ENCODE measurements around the gene MS4A13. TPM values are rescaled to one million over a fixed set of nuclear protein-coding genes. Genes with fewer than 3 reads are reported as not detected.

Gene MS4A13, protein sequence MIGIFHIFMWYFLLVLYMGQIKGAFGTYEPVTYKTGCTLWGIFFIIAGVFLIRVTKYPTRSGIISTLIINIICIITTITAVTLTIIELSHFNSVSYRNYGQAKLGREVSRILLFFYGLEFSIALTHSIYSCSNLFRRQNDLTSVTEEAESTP
- not detected for total RNA-seq
- total RNA-seq (2013) = not detected
- total RNA-seq = 0 to 0.12 (median 0) reads per million in 29 experiments

DNA sequence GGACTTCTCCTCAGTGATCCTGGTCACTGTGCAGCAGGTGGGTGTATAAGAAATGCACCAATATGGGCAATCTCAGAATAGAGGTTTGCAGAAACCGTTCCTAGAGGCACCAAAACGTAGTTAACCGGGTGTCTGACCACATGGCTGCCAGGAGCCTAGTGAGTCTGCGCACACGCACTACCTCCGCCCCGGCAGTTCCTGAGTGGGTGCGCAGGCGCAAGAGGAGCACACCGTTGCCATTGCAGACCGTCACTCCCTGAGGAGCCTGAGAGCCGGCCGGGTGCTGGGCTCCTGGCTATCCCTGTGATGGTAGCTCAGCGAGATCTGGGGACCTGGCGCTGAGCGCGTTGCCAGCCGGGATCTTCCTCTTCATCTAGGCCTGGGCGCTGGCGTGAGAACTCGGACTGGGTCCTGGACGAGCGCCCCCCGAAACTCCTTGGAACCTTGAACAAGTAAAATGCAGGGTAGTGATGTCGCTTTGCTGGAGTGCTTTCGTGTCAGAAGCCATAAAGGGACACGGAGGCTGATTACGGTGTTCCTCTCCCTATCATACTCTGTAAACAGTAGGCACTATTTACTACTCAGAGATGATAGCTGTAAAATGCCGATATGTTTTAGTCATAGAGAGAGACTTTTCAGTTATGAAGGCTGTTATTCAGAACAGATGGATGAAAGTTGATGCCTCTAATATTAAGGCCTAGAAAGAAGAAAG lies at the start of gene MS4A13:
Gene MS4A13 (plus strand): TSS at position 249 of the 712 bp plus-strand sequence. CDS start 2,692 bp downstream, outside the sequence.
- no peak for DNase-seq
- H3K27me3 ChIP-seq (replicated peaks in 1 of 2; ENCODE audit: control insufficient read depth in 2 of 2, extremely low read depth in 1 of 2, insufficient read depth in 2 of 2, low read length in 1 of 2) = peaks cover 0 to 9% of the 10 kb centered on the region in 2 experiments
- no peak within 1 kb of the TSS for H3K4me3 ChIP-seq (ENCODE audit: control insufficient read depth in 1 of 2, extremely low read depth in 1 of 2, low read length in 1 of 2)
- no peak for ATAC-seq (replicated peaks in 1 of 4)
- no peak within 1 kb of the TSS for H3K27ac ChIP-seq (ENCODE audit: low read length)
- Mint-ChIP-seq H3K27me3 (peaks cover 18 to 24% of the 10 kb centered on the region in 2 donors), H3K4me3 (no peak within 1 kb of the TSS), H3K36me3 (no peaks in the 10 kb centered on the region), H3K9me3 (peaks cover 0 to 5% (median 5%) of the 10 kb centered on the region in 3 donors), H3K27ac (peak within 1 kb of the TSS in 1 of 2 donors; percentile 40), H3K4me1 (no peaks in the 10 kb centered on the region)
- WGBS (ENCODE audit: insufficient coverage) = 95% methylated on average over 18 of the region's 29 CpGs
- ChIA-PET CTCF (no interaction called here), POLR2A (no interaction called here)
- no peaks in the 10 kb centered on the region for H3K4me1 ChIP-seq (ENCODE audit: control insufficient read depth in 1 of 2, extremely low read depth in 1 of 2, insufficient read depth in 2 of 2, low read length in 2 of 2)
- H3K9me3 ChIP-seq = no peaks in the 10 kb centered on the region
- no peaks in the 10 kb centered on the region for H3K36me3 ChIP-seq (ENCODE audit: control insufficient read depth in 2 of 2, extremely low read depth in 1 of 2, insufficient read depth in 1 of 2, low read length in 1 of 2)

DNA sequence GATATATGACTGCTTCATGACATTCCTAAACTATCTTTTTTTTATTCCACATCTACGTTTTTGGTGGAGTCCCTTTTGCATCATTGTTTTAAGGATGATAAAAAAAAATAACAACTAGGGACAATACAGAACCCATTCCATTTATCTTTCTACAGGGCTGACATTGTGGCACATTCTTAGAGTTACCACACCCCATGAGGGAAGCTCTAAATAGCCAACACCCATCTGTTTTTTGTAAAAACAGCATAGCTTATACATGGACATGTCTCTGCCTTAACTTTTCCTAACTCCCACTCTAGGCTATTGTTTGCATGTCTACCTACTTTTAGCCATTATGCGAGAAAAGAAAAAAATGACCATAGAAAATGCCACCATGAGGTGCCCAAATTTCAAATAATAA lies 46.4 kb upstream of the MS4A13 start:
- H3K4me1 ChIP-seq (ENCODE audit: control insufficient read depth in 1 of 2, extremely low read depth in 1 of 2, insufficient read depth in 2 of 2, low read length in 2 of 2) = no peaks in the 10 kb centered on the region
- H3K36me3 ChIP-seq (ENCODE audit: control insufficient read depth in 2 of 2, extremely low read depth in 1 of 2, insufficient read depth in 1 of 2, low read length in 1 of 2) = no peaks in the 10 kb centered on the region
- no peak overlapping the region for H3K4me3 Mint-ChIP-seq
- CTCF ChIA-PET = no interaction called here
- DNase-seq (no peak), ATAC-seq (replicated peaks in 1 of 4) (no peak)
- POLR2A ChIA-PET = no interaction called here
- no peak overlapping the region for H3K27ac Mint-ChIP-seq
- no peak overlapping the region for H3K27ac ChIP-seq (ENCODE audit: low read length)
- H3K27me3 Mint-ChIP-seq = peaks cover 10 to 16% of the 10 kb centered on the region in 2 donors
- no peaks in the 10 kb centered on the region for H3K27me3 ChIP-seq (replicated peaks in 1 of 2; ENCODE audit: control insufficient read depth in 2 of 2, extremely low read depth in 1 of 2, insufficient read depth in 2 of 2, low read length in 1 of 2)
- H3K4me1 Mint-ChIP-seq = no peaks in the 10 kb centered on the region
- H3K9me3 Mint-ChIP-seq = no peaks in the 10 kb centered on the region
- no peak overlapping the region for H3K4me3 ChIP-seq (ENCODE audit: control insufficient read depth in 1 of 2, extremely low read depth in 1 of 2, low read length in 1 of 2)
- H3K36me3 Mint-ChIP-seq = no peaks in the 10 kb centered on the region
- no peaks in the 10 kb centered on the region for H3K9me3 ChIP-seq
- WGBS (ENCODE audit: insufficient coverage) = no CpG with 5 or more reads among the region's 2 CpGs

DNA sequence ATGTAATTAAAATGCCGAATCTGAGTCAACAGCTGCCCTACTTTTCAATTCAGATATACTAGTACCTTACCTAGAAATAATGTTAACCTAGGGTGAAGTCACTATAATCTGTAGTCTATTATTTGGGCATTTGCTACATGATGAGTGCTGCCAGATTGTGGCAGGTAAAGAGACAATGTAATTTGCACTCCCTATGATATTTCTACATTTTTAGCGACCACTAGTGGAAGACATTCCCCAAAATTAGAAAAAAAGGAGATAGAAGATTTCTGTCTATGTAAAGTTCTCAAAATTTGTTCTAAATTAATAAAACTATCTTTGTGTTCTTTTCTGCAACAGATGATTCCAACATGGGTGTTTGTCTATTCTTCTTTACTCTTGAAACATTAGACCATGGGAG lies 45.5 kb upstream of the MS4A13 start:
- H3K27ac ChIP-seq (ENCODE audit: low read length) = no peak overlapping the region

DNA sequence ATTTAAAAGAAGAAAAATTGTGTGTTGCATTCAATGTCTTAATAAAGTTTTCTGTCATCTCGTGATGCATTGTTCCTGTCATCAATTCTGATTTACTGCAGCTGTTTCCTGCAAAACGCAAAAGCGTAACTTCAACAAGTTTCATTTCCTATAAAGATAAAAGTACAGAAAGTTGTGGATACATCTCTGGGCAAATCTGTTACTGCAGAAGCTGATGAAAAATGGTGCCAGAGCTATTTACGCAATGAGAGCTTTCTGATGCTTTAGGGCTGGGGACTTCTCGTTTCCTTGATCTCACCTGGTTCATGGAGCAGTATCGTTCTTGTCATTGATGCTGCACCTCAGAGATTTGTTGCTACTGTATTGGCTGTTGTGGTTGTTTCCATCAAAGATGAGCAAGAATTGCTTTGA lies 38.2 kb upstream of the MS4A13 start:
- H3K36me3 ChIP-seq (ENCODE audit: control insufficient read depth in 2 of 2, extremely low read depth in 1 of 2, insufficient read depth in 1 of 2, low read length in 1 of 2) = no peaks in the 10 kb centered on the region
- H3K27me3 Mint-ChIP-seq = peaks cover 4 to 8% of the 10 kb centered on the region in 2 donors
- no peak overlapping the region for H3K27ac Mint-ChIP-seq
- ATAC-seq (replicated peaks in 1 of 4) (no peak), DNase-seq (no peak)
- no peaks in the 10 kb centered on the region for H3K9me3 ChIP-seq
- ChIA-PET POLR2A (no interaction called here), CTCF (interaction anchor here in 1 of 2 donors (0.6 to 0.7 kb wide), 2 partner anchors 9 to 107 kb away, joined by 3 to 9 read pairs; no protein-coding TSS in a partner anchor)
- H3K27ac ChIP-seq (ENCODE audit: low read length) = no peak overlapping the region
- no peaks in the 10 kb centered on the region for H3K4me1 ChIP-seq (ENCODE audit: control insufficient read depth in 1 of 2, extremely low read depth in 1 of 2, insufficient read depth in 2 of 2, low read length in 2 of 2)
- no peaks in the 10 kb centered on the region for H3K27me3 ChIP-seq (replicated peaks in 1 of 2; ENCODE audit: control insufficient read depth in 2 of 2, extremely low read depth in 1 of 2, insufficient read depth in 2 of 2, low read length in 1 of 2)
- no peaks in the 10 kb centered on the region for H3K36me3 Mint-ChIP-seq
- 20% methylated on average over 1 of the region's 6 CpGs for WGBS (ENCODE audit: insufficient coverage)
- H3K4me3 ChIP-seq (ENCODE audit: control insufficient read depth in 1 of 2, extremely low read depth in 1 of 2, low read length in 1 of 2) = no peak overlapping the region
- H3K4me3 Mint-ChIP-seq = no peak overlapping the region
- H3K9me3 Mint-ChIP-seq = peaks cover 0 to 3% (median 0%) of the 10 kb centered on the region in 3 donors
- peaks cover 0 to 3% (median 0%) of the 10 kb centered on the region in 3 donors for H3K4me1 Mint-ChIP-seq

More for the DNA sequence above, 45.5 kb upstream of the MS4A13 start:
- CTCF ChIA-PET = no interaction called here
- Histone ChIP-seq H3K27me3 (replicated peaks in 1 of 2; ENCODE audit: control insufficient read depth in 2 of 2, extremely low read depth in 1 of 2, insufficient read depth in 2 of 2, low read length in 1 of 2) (no peaks in the 10 kb centered on the region), H3K4me3 (ENCODE audit: control insufficient read depth in 1 of 2, extremely low read depth in 1 of 2, low read length in 1 of 2) (no peak overlapping the region), H3K9me3 (no peaks in the 10 kb centered on the region), H3K36me3 (ENCODE audit: control insufficient read depth in 2 of 2, extremely low read depth in 1 of 2, insufficient read depth in 1 of 2, low read length in 1 of 2) (no peaks in the 10 kb centered on the region), H3K4me1 (ENCODE audit: control insufficient read depth in 1 of 2, extremely low read depth in 1 of 2, insufficient read depth in 2 of 2, low read length in 2 of 2) (no peaks in the 10 kb centered on the region)
- H3K4me3 Mint-ChIP-seq = no peak overlapping the region
- POLR2A ChIA-PET = no interaction called here
- peaks cover 10 to 16% of the 10 kb centered on the region in 2 donors for H3K27me3 Mint-ChIP-seq
- no peaks in the 10 kb centered on the region for H3K4me1 Mint-ChIP-seq
- no CpG with 5 or more reads among the region's 2 CpGs for WGBS (ENCODE audit: insufficient coverage)
- no peak for ATAC-seq (replicated peaks in 1 of 4)
- DNase-seq = no peak
- no peaks in the 10 kb centered on the region for H3K36me3 Mint-ChIP-seq
- H3K27ac Mint-ChIP-seq = no peak overlapping the region
- no peaks in the 10 kb centered on the region for H3K9me3 Mint-ChIP-seq

DNA sequence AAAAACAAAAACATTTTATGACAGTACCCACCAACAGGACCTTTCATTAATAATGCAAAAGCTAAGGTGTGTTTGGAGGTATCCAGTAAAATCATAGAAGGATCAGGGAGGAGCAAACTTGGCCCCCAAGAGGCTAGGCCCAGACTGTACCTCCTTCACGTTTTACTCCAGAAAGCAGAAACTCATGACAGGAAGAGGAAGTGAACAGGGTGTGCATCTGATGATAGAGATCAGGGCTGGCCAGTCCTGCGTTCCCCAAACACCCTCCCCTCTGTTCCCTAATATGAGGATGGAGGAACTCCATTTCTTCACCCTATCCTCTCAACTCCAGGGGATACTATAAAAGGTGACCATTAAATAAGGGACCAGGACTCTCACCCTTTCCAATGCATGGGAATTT lies 32.8 kb upstream of the MS4A13 start:
- Mint-ChIP-seq H3K4me3 (no peak overlapping the region), H3K27ac (no peak overlapping the region), H3K9me3 (peaks cover 0 to 3% (median 0%) of the 10 kb centered on the region in 3 donors), H3K4me1 (peaks cover 0 to 16% (median 8%) of the 10 kb centered on the region in 3 donors), H3K36me3 (no peaks in the 10 kb centered on the region), H3K27me3 (peaks cover 0 to 12% of the 10 kb centered on the region in 2 donors)
- WGBS (ENCODE audit: insufficient coverage) = no CpG with 5 or more reads among the region's 2 CpGs
- Histone ChIP-seq H3K4me3 (ENCODE audit: control insufficient read depth in 1 of 2, extremely low read depth in 1 of 2, low read length in 1 of 2) (no peak overlapping the region), H3K27ac (ENCODE audit: low read length) (no peak overlapping the region), H3K27me3 (replicated peaks in 1 of 2; ENCODE audit: control insufficient read depth in 2 of 2, extremely low read depth in 1 of 2, insufficient read depth in 2 of 2, low read length in 1 of 2) (no peaks in the 10 kb centered on the region), H3K4me1 (ENCODE audit: control insufficient read depth in 1 of 2, extremely low read depth in 1 of 2, insufficient read depth in 2 of 2, low read length in 2 of 2) (no peaks in the 10 kb centered on the region), H3K36me3 (ENCODE audit: control insufficient read depth in 2 of 2, extremely low read depth in 1 of 2, insufficient read depth in 1 of 2, low read length in 1 of 2) (no peaks in the 10 kb centered on the region), H3K9me3 (no peaks in the 10 kb centered on the region)
- POLR2A ChIA-PET = no interaction called here
- DNase-seq = no peak
- ATAC-seq (replicated peaks in 1 of 4) = peak in 1 of 4 experiments; percentile 20
- CTCF ChIA-PET = no interaction called here

DNA sequence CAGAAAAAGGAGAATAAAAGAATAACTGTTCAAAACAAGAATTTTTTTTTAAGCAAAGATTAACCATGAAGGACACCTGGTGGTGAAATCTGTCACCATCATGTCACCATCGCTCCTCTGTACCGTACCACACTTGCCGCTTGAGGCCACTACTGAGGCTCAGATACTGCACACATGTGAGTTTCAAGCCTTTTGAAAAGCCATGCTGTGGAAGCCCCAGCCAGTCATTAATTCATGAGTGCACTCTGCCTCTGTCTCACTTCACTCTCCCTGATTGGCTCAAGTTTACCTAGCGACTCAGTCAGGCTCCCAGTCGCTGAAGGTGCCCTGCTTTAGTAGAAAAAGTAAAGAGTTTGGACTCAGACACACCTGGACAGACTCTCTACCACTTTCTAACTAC lies 29.2 kb upstream of the MS4A13 start:
- no peak overlapping the region for H3K4me3 ChIP-seq (ENCODE audit: control insufficient read depth in 1 of 2, extremely low read depth in 1 of 2, low read length in 1 of 2)
- Mint-ChIP-seq H3K27me3 (peaks cover 0 to 13% of the 10 kb centered on the region in 2 donors), H3K27ac (no peak overlapping the region), H3K4me1 (peaks cover 0 to 15% (median 8%) of the 10 kb centered on the region in 3 donors), H3K9me3 (no peaks in the 10 kb centered on the region), H3K4me3 (no peak overlapping the region), H3K36me3 (no peaks in the 10 kb centered on the region)
- peaks cover 0 to 2% of the 10 kb centered on the region in 2 experiments for H3K27me3 ChIP-seq (replicated peaks in 1 of 2; ENCODE audit: control insufficient read depth in 2 of 2, extremely low read depth in 1 of 2, insufficient read depth in 2 of 2, low read length in 1 of 2)
- H3K4me1 ChIP-seq (ENCODE audit: control insufficient read depth in 1 of 2, extremely low read depth in 1 of 2, insufficient read depth in 2 of 2, low read length in 2 of 2) = no peaks in the 10 kb centered on the region
- ATAC-seq (replicated peaks in 1 of 4) (no peak), DNase-seq (peak in 5 of 35 experiments; percentile 0 to 48 (median 6))
- H3K36me3 ChIP-seq (ENCODE audit: control insufficient read depth in 2 of 2, extremely low read depth in 1 of 2, insufficient read depth in 1 of 2, low read length in 1 of 2) = no peaks in the 10 kb centered on the region
- POLR2A ChIA-PET = no interaction called here
- WGBS (ENCODE audit: insufficient coverage) = 75% methylated on average over 3 of the region's 5 CpGs
- H3K9me3 ChIP-seq = no peaks in the 10 kb centered on the region
- no peak overlapping the region for H3K27ac ChIP-seq (ENCODE audit: low read length)
- CTCF ChIA-PET = interaction anchor here in 1 of 2 donors (0.6 kb wide), 1 partner anchor 9 kb away, joined by 9 read pairs; no protein-coding TSS in a partner anchor

Measured in T-cell (primary cell).